GDM1 (cell line): Measurements from ENCODE around the gene NIPAL3.
"Not testable (repeated sequence)": the region's sequence is repeated elsewhere in the genome, so short reads cannot be mapped to it uniquely, and the experiment has no call there.

ENCODE experiments used
- DNase-seq: peaks from one replicate; lab custom pipeline; 2025; lab: John Stamatoyannopoulos, UW

The NIPAL3 gene

DNA sequence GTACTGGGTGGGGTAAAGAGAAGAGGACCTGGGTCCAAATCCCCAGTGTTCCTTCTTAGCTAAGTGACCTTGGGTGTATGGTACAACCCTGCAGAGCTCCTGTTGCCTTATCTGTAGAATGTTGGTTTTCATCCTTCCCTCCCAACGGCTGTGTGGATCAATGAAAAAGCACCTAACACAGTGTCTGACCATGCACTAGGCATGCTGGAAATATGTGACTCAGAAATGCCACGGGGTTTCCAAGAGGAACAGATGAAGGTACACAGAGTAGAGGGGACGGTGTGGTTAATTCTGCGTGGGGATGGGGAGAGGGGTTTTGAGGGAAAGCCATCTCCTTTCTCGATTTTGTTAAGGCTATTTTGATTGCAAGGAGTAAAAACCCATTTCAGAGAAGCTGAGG, 8.6 kb downstream of the NIPAL3 start:
- DNase-seq: no peak

GRCh38 chr1:24424990-24425389, 9.4 kb downstream of the NIPAL3 start:
- no peak for DNase-seq

GRCh38 chr1:24425441-24425840, 9.8 kb downstream of the NIPAL3 start:
- no peak for DNase-seq

DNA sequence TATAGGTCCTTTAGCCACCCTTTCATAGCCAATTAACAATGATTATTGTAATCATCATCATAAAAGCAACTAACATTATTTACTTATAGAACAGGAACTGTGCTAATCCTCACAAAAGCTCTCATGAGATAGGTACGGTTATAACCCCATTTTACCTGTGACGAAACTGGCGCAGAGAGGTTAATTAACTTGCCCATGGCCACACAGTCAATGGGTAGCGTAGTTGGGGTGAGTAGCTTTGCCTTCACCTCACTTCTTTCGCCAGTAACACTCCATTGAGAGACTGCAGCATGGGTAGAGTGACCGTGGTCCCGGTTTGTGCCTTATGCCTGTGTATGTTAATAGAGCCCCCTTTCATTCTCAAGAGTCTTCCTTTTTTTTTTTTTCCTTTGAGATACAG, 10.3 kb downstream of the NIPAL3 start:
- no peak for DNase-seq

DNA sequence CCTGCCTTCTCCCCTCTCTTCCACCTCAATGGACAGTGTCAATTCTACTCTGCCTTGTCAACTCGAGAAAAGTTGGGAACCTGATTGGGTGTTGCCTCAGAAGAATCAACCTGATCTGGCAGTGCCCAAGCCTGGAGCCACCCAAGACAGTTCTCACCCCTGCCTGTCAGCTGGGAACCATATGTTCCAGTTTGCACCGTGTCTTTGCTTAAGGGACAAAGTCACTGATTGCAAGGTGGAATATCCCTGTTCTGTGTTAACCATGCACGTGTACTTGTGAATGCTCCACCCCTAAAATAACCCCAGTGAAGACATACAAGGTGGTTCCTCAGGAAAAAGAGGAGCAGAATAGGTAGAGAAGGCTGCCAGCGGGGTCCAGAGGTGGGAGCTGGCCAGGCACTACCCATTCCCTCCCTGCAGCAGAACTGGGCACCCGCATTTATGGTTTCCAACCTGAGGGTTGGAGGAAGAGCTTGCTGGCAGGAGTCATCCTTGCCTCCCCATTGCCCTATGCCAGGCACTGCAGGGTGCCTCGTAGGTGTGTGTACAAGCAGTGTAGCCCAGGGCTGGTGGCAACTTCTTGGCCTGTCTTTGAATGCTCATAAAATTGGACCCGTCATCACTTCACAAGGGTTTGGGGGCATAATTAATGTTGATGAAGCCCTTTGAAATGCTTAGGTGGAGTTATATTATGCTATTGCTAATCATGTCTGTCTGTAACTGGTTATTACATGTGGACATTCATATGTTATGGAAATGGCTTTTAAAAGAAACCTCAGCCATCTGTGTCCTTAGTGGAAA, 11.3 kb downstream of the NIPAL3 start:
- no peak for DNase-seq

DNA sequence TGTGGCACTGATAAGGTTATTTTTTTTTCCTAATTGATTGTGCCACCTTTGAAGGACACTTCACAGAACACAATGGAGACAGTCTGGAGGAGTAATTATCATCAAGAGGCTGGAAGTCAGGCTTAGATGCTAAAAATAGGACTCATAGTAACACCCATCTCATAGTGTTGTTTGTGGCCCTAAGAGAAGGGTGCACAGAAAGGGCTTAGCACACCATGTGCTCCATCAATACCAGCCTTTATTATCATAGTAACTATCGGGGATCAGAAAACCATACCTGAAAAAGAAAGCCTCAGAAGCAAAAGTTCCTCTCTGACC, 11.9 kb downstream of the NIPAL3 start:
- no peak for DNase-seq

DNA sequence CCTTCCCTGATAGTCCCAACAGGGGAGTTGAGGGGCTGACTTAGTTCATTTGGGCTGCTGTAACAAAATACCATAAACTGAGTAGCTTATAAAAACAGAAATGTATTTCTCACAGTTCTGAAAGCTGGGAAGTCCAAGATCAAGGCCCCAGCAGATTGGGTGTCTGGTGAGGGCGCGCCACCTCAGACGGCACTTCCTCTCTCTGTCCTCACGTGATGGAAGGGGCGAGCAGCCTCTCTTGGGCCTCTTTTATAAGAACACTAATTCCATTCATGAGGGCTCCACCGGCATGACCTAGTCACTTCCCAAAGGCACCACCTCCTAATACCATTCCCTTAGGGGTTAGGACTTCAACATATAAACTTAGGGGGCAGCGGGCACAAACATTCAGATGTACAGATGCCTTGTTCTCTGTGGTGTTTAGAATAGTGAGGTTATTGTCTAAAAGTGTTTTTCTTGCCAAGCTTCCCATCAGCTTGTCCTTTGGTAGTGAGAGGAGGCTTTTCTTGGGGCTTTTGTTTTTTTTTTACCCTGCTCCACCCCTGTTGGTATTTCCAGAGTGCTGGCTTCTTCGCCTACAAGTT, 20.3 kb downstream of the NIPAL3 start:
- DNase-seq: no peak

DNA sequence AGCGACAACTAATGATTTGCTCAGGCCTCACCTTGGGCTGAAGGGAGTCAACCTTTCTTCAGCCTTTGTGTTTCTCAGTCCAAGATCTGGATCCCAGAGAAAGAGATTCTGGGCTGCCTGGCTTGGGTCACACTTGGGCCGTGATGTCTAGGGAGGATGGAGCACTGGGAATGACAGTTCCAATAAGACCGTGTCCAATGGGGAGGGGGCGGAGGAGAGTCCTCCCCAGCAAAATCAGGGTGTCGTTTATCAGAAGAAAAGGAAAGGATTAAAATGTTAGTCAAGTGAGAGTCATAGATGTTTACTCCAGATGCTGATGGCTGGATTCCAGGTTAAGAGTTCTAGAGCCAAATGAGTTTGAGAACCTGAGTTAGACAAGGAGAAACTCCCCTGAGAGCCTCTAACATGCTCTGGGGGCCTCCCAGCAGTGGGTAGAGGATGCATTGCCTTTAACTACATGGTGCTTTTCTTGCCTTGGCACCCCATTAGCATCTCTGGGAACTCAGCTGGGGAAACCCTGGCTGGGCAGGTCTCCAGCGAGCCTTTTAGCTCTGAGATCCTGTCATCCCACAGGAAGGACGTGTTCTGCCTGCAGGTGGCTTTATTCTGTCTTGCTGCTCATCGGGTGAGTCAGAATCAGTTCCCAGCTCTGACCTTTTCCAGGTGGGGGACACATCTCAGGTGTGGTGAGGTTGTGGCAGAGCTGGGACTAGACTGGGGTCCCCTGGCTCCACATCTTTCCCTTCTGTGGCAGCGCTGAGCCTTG, 22.2 kb downstream of the NIPAL3 start:
- DNase-seq: no peak

DNA sequence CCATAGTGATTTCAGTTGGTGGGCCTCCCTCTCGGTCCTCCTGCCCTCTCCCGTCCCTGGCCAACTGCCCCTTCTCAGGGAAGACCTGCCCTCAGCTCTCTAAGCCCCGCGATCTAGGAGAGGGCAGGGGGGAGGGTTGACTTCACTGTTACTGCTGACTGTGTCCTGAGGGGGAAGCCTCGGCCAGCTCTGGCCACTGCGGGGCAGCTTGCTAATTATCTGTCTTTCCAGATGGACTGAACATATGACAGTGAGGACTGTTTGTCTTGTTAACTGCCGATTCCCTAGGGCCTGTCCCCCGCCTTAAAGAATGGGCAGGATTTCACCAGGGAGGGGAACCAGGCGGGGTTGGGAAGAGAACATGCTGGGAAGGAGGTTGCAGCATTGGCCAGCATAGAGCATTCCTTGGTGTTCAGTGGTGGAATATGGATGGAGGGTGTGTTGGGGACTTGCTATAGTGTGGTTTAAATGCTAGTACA, 22.9 kb downstream of the NIPAL3 start:
- DNase-seq: no peak

- DNase-seq: no peak
Observed at GRCh38 chr1:24440436-24440835, 24.8 kb downstream of the NIPAL3 start.

DNA sequence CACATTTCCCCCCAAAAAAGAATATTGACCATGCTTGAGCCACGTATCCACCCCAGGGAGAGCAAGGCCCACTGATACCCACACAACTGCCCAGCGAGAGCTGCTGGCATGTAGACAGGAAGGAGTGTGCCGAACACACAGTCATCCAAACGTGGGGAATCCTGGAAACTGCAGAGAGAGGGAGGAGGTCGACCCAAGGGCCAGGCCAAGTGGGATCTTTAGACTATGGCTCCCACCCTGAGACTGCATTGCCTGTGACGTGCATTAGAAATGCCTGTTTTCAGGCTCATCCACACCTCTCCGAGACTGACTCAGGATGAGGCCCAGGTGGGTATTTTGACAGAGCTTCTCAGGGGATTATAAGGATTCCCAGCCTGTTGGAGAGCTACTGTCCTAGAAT, 25.9 kb downstream of the NIPAL3 start:
- DNase-seq: no peak

GRCh38 chr1:24441996-24442668, 26.5 kb downstream of the NIPAL3 start:
- DNase-seq: no peak

- DNase-seq: no peak
Observed at GRCh38 chr1:24442764-24443163, 27.2 kb downstream of the NIPAL3 start.

DNA sequence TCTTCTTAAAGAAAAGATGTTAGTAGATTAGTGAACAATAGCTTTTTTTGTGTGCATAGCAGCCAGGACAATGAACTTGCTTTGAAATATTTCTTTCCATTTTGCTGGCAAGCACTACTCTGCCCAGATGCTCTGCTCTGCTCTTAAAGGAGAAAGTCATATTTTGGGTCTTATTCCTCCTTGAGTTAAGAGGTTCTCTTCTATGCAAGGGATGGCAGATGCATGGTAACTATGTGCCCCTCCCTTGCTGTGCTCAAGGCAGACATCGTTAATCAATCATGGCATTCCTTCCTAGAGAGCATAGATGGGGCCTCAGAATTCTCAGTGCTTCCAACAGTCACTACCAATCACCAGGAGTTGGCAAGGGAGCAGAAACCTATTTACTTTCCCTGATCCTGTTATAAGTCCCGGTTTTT, 27.6 kb downstream of the NIPAL3 start:
- DNase-seq: no peak

GRCh38 chr1:24446446-24446845, 30.8 kb downstream of the NIPAL3 start:
- not testable (repeated sequence) for DNase-seq

GRCh38 chr1:24450316-24450715, 34.7 kb downstream of the NIPAL3 start:
- no peak for DNase-seq

GRCh38 chr1:24450857-24451397, 35.3 kb downstream of the NIPAL3 start:
- no peak for DNase-seq

DNA sequence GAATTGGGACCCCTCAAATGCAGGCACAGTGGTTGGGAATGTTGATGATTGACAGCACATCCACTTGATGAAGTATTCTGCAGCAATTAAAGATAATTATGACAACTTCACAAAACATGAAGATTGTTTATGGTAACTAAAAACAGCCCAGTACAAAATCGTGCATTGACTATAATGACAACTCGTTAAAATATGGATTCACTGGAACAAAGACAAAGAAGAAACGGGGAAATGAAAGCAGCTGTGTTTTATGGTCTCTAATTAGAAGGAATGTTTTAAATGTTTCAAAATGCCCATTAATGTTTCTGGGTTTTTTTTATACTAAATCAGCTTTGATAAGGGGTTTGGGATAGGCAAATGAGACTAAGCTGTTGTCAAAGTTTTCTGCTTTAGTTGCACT, 36.1 kb downstream of the NIPAL3 start:
- no peak for DNase-seq

DNA sequence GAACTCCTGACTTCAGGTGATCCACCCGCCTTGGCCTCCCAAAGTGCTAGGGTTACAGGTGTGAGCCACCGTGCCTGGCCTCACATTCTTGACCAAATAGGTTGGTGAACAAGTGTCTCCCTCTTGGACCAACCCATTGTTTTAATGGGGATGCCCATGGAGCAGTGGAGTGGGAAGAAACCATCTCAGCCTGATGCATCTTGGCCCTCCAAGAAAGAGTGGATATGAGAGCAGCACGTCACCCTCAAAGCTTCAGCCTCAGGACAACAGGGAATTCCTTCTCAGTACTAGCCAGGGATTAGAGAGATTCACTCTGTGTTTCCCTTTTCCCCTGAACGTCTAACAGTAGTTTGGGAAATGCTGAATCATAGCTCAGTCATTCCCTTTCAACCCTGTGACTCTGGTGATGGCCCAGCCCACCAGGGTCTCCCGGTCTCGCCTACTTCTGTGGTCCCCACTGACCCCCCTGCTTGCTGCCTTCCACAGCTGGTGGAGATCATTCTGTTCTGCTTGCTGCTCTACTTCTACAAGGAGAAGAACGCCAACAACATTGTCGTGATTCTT, 37.4 kb downstream of the NIPAL3 start:
- DNase-seq: no peak

- no peak for DNase-seq
Observed at GRCh38 chr1:24454673-24455072, 39.1 kb downstream of the NIPAL3 start.

- no peak for DNase-seq
Observed at GRCh38 chr1:24455272-24455671, 39.7 kb downstream of the NIPAL3 start.

GRCh38 chr1:24457866-24458265, 42.3 kb downstream of the NIPAL3 start:
- DNase-seq: no peak
